CD1c-positive myeloid dendritic cell (primary cell): Measurements from ENCODE around the gene COPS7B.
"Not testable (repeated sequence)": the region's sequence is repeated elsewhere in the genome, so short reads cannot be mapped to it uniquely, and the experiment has no call there.

Experiments
- DNase-seq: peaks from one replicate; pipeline ENCODE4 v3.0.0-alpha.2; 2016; ENCODE audit errors: extremely low spot score

The COPS7B gene

GRCh38 chr2:231786177-231786916 is at the start of gene COPS7B:
TSS of gene COPS7B (plus strand) at chr2:231786445. CDS start at chr2:231788571, 2,126 bp downstream.
- peak; percentile 95 for DNase-seq

- no peak for DNase-seq
These were observed 48.5 kb upstream of the COPS7B start for GRCh38 chr2:231737761-231738160.

- DNase-seq: no peak
These were observed 42.7 kb upstream of the COPS7B start for GRCh38 chr2:231743376-231744116.

GRCh38 chr2:231745303-231746038 is 40.8 kb upstream of the COPS7B start:
- no peak for DNase-seq

GRCh38 chr2:231748153-231748896 is 37.9 kb upstream of the COPS7B start:
- not testable (repeated sequence) for DNase-seq

- not testable (repeated sequence) for DNase-seq
These were observed 37.2 kb upstream of the COPS7B start for GRCh38 chr2:231749016-231749415.

- no peak for DNase-seq
These were observed 35.0 kb upstream of the COPS7B start for GRCh38 chr2:231751042-231751815.

GRCh38 chr2:231752061-231752460 is 34.2 kb upstream of the COPS7B start:
- no peak for DNase-seq

GRCh38 chr2:231761735-231762134 is 24.5 kb upstream of the COPS7B start:
- DNase-seq: no peak

GRCh38 chr2:231764124-231764523 is 22.1 kb upstream of the COPS7B start:
- no peak for DNase-seq

- DNase-seq: no peak
These were observed 21.5 kb upstream of the COPS7B start for GRCh38 chr2:231764760-231765159.

GRCh38 chr2:231765496-231765929 is 20.7 kb upstream of the COPS7B start:
- DNase-seq: no peak

- peak; percentile 48 for DNase-seq
These were observed 16.8 kb upstream of the COPS7B start for GRCh38 chr2:231769170-231770136.

GRCh38 chr2:231780123-231780908 is 5.9 kb upstream of the COPS7B start:
- peak; percentile 15 for DNase-seq

- peak; percentile 99 for DNase-seq
These were observed 5.1 kb upstream of the COPS7B start, which contains the start of gene PDE6D for GRCh38 chr2:231780909-231781797. TSS of gene PDE6D (minus strand) at chr2:231781282. CDS start at chr2:231781114, 168 bp downstream.

GRCh38 chr2:231781798-231782726 is 4.2 kb upstream of the COPS7B start:
- DNase-seq: peak; percentile 70

GRCh38 chr2:231785413-231785812 is 832 bp upstream of the COPS7B start:
- no peak for DNase-seq
